ENCODE data around the gene MS4A8. TPM values are rescaled to one million over a fixed set of nuclear protein-coding genes. Genes with fewer than 3 reads are reported as not detected.

Gene MS4A8
- total RNA-seq, 1 experiment from 2014 or later, result not detected

DNA sequence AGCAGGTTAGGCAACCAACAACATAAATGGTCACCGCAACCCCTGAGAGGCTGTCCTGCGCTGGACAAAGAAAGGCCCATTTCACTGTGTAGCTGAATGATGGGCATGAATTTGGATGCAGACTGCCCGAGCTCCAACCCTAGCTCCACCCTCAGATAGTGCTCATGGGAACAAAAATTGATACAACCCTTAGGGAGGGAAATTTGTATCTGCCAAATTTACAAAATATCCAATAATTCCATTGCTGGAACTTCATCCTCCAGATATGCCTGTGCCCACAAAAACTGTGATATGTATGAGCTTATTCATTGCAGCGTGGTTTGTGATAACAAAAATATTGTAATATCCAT is 2.0 kb downstream of the MS4A8 start:
- H2AFZ ChIP-seq (ENCODE audit: low read length), result no peak overlapping the region

More for the DNA sequence above, 2.0 kb downstream of the MS4A8 start:
- no peaks in the 10 kb centered on the region for H3K79me1 ChIP-seq (ENCODE audit: insufficient read depth, low read depth, low read length, poor library complexity, severe bottlenecking)
- DNase-seq, result no peak
- Mint-ChIP-seq H3K4me3 (no peak overlapping the region), H3K36me3 (ENCODE audit: insufficient read depth in 1 of 3, low read depth in 3 of 3) (no peaks in the 10 kb centered on the region), H3K27me3 (ENCODE audit: low read depth) (no peaks in the 10 kb centered on the region), H3K4me1 (peaks cover 8% of the 10 kb centered on the region in 2 experiments), H3K9me3 (no peaks in the 10 kb centered on the region), H3K27ac (no peak overlapping the region)
- no peaks in the 10 kb centered on the region for H4K20me1 ChIP-seq (ENCODE audit: control insufficient read depth, insufficient read depth, insufficient read length)
- H3K23me2 ChIP-seq (ENCODE audit: insufficient read length, low read depth, low read length, poor library complexity, severe bottlenecking), result no peaks in the 10 kb centered on the region
- H3T11ph ChIP-seq (ENCODE audit: low read length), result no peak overlapping the region
- no peak overlapping the region for H3K4me2 ChIP-seq (ENCODE audit: insufficient read depth, insufficient read length, low read length)
- no peak overlapping the region for H2BK120ac ChIP-seq (ENCODE audit: low read depth, low read length, poor library complexity, severe bottlenecking)
- no peak overlapping the region for H2BK20ac ChIP-seq (ENCODE audit: low read depth, low read length, poor library complexity, severe bottlenecking)
- H3K79me2 ChIP-seq (ENCODE audit: insufficient read depth, low read length), result no peaks in the 10 kb centered on the region
- no peak overlapping the region for H2BK12ac ChIP-seq (ENCODE audit: insufficient read length, low read depth, low read length)
- H3K9ac ChIP-seq (ENCODE audit: extremely low read depth, insufficient read length, low read length), result no peak overlapping the region
- no peaks in the 10 kb centered on the region for H3K27me3 ChIP-seq (ENCODE audit: insufficient read depth, low read length)
- H2BK15ac ChIP-seq (ENCODE audit: low read depth, low read length), result no peak overlapping the region
- H3K27ac ChIP-seq (ENCODE audit: insufficient read length, low read depth, low read length), result no peak overlapping the region
- TF ChIP-seq, protein P1, sequence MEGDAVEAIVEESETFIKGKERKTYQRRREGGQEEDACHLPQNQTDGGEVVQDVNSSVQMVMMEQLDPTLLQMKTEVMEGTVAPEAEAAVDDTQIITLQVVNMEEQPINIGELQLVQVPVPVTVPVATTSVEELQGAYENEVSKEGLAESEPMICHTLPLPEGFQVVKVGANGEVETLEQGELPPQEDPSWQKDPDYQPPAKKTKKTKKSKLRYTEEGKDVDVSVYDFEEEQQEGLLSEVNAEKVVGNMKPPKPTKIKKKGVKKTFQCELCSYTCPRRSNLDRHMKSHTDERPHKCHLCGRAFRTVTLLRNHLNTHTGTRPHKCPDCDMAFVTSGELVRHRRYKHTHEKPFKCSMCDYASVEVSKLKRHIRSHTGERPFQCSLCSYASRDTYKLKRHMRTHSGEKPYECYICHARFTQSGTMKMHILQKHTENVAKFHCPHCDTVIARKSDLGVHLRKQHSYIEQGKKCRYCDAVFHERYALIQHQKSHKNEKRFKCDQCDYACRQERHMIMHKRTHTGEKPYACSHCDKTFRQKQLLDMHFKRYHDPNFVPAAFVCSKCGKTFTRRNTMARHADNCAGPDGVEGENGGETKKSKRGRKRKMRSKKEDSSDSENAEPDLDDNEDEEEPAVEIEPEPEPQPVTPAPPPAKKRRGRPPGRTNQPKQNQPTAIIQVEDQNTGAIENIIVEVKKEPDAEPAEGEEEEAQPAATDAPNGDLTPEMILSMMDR (conservative IDR thresholded peaks at IDR 0.05), result 0 out of 3 replicates have a peak, but pooled peaks have one; percentile 4
- no peak overlapping the region for H3K18ac ChIP-seq (ENCODE audit: insufficient read length, low read depth, low read length)
- H3K9me3 ChIP-seq (ENCODE audit: control insufficient read depth, low read depth, low read length), result no peaks in the 10 kb centered on the region
- no peaks in the 10 kb centered on the region for H3K4me1 ChIP-seq (ENCODE audit: insufficient read depth, low read length)
- no peak overlapping the region for H3K14ac ChIP-seq (ENCODE audit: insufficient read depth, low read length)
- H2BK5ac ChIP-seq (ENCODE audit: insufficient read length, low read length), result no peak overlapping the region
- H4K91ac ChIP-seq (ENCODE audit: insufficient read length, low read depth, low read length), result no peak overlapping the region
- H3K23ac ChIP-seq (ENCODE audit: insufficient read length, low read depth, low read length), result no peak overlapping the region
- no peak overlapping the region for H3K4ac ChIP-seq (ENCODE audit: low read depth, low read length)
- H4K8ac ChIP-seq (replicated peaks; ENCODE audit: insufficient read length, low read depth, low read length), result no peak overlapping the region
- WGBS (ENCODE audit: extremely low coverage, insufficient read length, low lambda C conversion rate), result no CpG with 5 or more reads among the region's 4 CpGs
- H2AK5ac ChIP-seq (ENCODE audit: insufficient read length, low read length), result no peak overlapping the region
- H3K56ac ChIP-seq (ENCODE audit: insufficient read length, low read depth, low read length), result no peak overlapping the region
- H4K5ac ChIP-seq (ENCODE audit: insufficient read length, low read depth, low read length), result no peak overlapping the region
